ENCODE measurements around the gene NKTR. TPM values are rescaled to one million over a fixed set of nuclear protein-coding genes. Genes with fewer than 3 reads are reported as not detected.

The NKTR gene
- total and polyA plus RNA-seq, 7 donors, result 1.8 to 130 (median 81.3) TPM

GRCh38 chr3:42658091-42658770 is 57.7 kb downstream of the NKTR start:
- Histone ChIP-seq H3K9me3 (no peaks in the 10 kb centered on the region), H3K36me3 (peaks cover 0 to 26% (median 4%) of the 10 kb centered on the region in 4 donors), H3K27ac (peak overlapping the region; percentile 3 to 93 (median 42)), H3K4me3 (no peak overlapping the region), H3K27me3 (no peaks in the 10 kb centered on the region), H3K4me1 (peaks cover 0 to 65% (median 51%) of the 10 kb centered on the region in 4 donors)
- 90 to 91% methylated on average over 34 of the region's 34 CpGs for WGBS, 2 donors
- intact Hi-C loops (cut with DNase I), result no loop called here
- DNase-seq, result peak; percentile 68
- TF ChIP-seq EP300 (IDR thresholded peaks at IDR 0.05) (no peak), CTCF (IDR thresholded peaks at IDR 0.05) (no peak), POLR2AphosphoS5 (IDR thresholded peaks at IDR 0.05) (no peak), POLR2A (IDR thresholded peaks at IDR 0.05) (no peak)

- WGBS, 2 donors, result 80 to 86% methylated on average over 22 of the region's 22 CpGs
- no peak for TF ChIP-seq POLR2A (IDR thresholded peaks at IDR 0.05)
- no peak for TF ChIP-seq EP300 (IDR thresholded peaks at IDR 0.05)
- no peak for TF ChIP-seq CTCF (IDR thresholded peaks at IDR 0.05)
- no peak for TF ChIP-seq POLR2AphosphoS5 (IDR thresholded peaks at IDR 0.05)
- H3K9me3 ChIP-seq, result no peaks in the 10 kb centered on the region
- H3K4me3 ChIP-seq, result no peak overlapping the region
- H3K4me1 ChIP-seq, result peaks cover 0 to 61% (median 48%) of the 10 kb centered on the region in 4 donors
- DNase-seq, result no peak
- H3K27me3 ChIP-seq, result no peaks in the 10 kb centered on the region
- intact Hi-C loops (cut with DNase I), result no loop called here
- peaks cover 0 to 26% (median 4%) of the 10 kb centered on the region in 4 donors for H3K36me3 ChIP-seq
- H3K27ac ChIP-seq, result peak overlapping the region in 3 of 4 donors; percentile 45 to 93 (median 61)
These were observed 58.4 kb downstream of the NKTR start for GRCh38 chr3:42658771-42659390.

- intact Hi-C loops (cut with DNase I), result no loop called here
- Histone ChIP-seq H3K27ac (peak overlapping the region; percentile 27 to 93 (median 53)), H3K27me3 (no peaks in the 10 kb centered on the region), H3K9me3 (no peaks in the 10 kb centered on the region), H3K4me1 (peaks cover 0 to 61% (median 48%) of the 10 kb centered on the region in 4 donors), H3K4me3 (no peak overlapping the region), H3K36me3 (peaks cover 0 to 26% (median 4%) of the 10 kb centered on the region in 4 donors)
- peak; percentile 64 for DNase-seq
- 88 to 90% methylated on average over 25 of the region's 25 CpGs for WGBS, 2 donors
- TF ChIP-seq CTCF (IDR thresholded peaks at IDR 0.05) (no peak), EP300 (IDR thresholded peaks at IDR 0.05) (no peak), POLR2AphosphoS5 (IDR thresholded peaks at IDR 0.05) (no peak), POLR2A (IDR thresholded peaks at IDR 0.05) (no peak)
These were observed 59.1 kb downstream of the NKTR start for GRCh38 chr3:42659451-42660130.

- 56 to 75% methylated on average over 6 of the region's 6 CpGs for WGBS, 2 donors
- DNase-seq, result peak; percentile 68
These were observed 59.7 kb downstream of the NKTR start for GRCh38 chr3:42660131-42660715.

More at GRCh38 chr3:42660131-42660715, 59.7 kb downstream of the NKTR start:
- intact Hi-C loops (cut with DNase I), result no loop called here
- H3K4me3 ChIP-seq, result no peak overlapping the region
- TF ChIP-seq POLR2AphosphoS5 (IDR thresholded peaks at IDR 0.05) (no peak), POLR2A (IDR thresholded peaks at IDR 0.05) (no peak), EP300 (IDR thresholded peaks at IDR 0.05) (no peak), CTCF (IDR thresholded peaks at IDR 0.05) (no peak)
- H3K27me3 ChIP-seq, result no peaks in the 10 kb centered on the region
- H3K27ac ChIP-seq, result peak overlapping the region; percentile 27 to 93 (median 53)
- no peaks in the 10 kb centered on the region for H3K9me3 ChIP-seq
- peaks cover 0 to 55% (median 43%) of the 10 kb centered on the region in 4 donors for H3K4me1 ChIP-seq
- peaks cover 0 to 26% (median 4%) of the 10 kb centered on the region in 4 donors for H3K36me3 ChIP-seq
